Osteoblast (primary cell): ENCODE data around the gene CREB1. TPM values are rescaled to one million over a fixed set of nuclear protein-coding genes. Genes with fewer than 3 reads are reported as not detected.

Experiments
- DNase-seq: peaks from one replicate; pipeline ENCODE4 v3.0.0; 2011; ENCODE audit warnings: low spot score, mixed read lengths; ENCODE audit not compliant: insufficient read length; ENCODE audit errors: missing footprints
- H2AFZ ChIP-seq: 2 replicates; pipeline ENCODE4 v1.6.0; 2011; ENCODE audit warnings: mild to moderate bottlenecking, low read length
- H3K27ac ChIP-seq: 2 replicates; pipeline ENCODE4 v1.5.1; 2011; ENCODE audit warnings: mild to moderate bottlenecking, low read depth, low read length, moderate library complexity
- H3K27me3 ChIP-seq: 2 replicates; pipeline ENCODE4 v1.6.0; 2012; ENCODE audit warnings: mild to moderate bottlenecking, control low read depth, inconsistent platforms, low read length, moderate library complexity; ENCODE audit not compliant: insufficient read depth
- H3K36me3 ChIP-seq: 2 replicates; pipeline ENCODE4 v1.5.1; 2011; ENCODE audit warnings: mild to moderate bottlenecking, low read length, control low read depth, moderate library complexity; ENCODE audit not compliant: insufficient read depth
- H3K4me1 ChIP-seq: 2 replicates; pipeline ENCODE4 v1.5.1; 2011; ENCODE audit warnings: mild to moderate bottlenecking, low read length, control low read depth, moderate library complexity; ENCODE audit not compliant: insufficient read depth
- H3K4me2 ChIP-seq: 2 replicates; pipeline ENCODE4 v1.6.0; 2011; ENCODE audit warnings: mild to moderate bottlenecking, low read length; ENCODE audit not compliant: insufficient read depth
- H3K4me3 ChIP-seq: fragments of 200-600 bp; sonication (generic); 3 replicates; pipeline ENCODE4 v1.5.1; 2012; ENCODE audit warnings: mild to moderate bottlenecking, low read length, inconsistent platforms; ENCODE audit not compliant: insufficient read depth
- H3K79me2 ChIP-seq: 2 replicates; pipeline ENCODE4 v1.6.0; 2012; ENCODE audit warnings: mild to moderate bottlenecking, low read length, control low read depth, inconsistent platforms; ENCODE audit not compliant: insufficient read depth
- H3K9me3 ChIP-seq: 2 replicates; pipeline ENCODE4 v1.5.1; 2011; ENCODE audit warnings: low read depth, low read length, control low read depth
- H4K20me1 ChIP-seq: 2 replicates; pipeline ENCODE4 v1.6.0; 2012; ENCODE audit warnings: mild to moderate bottlenecking, low read length, control low read depth; ENCODE audit not compliant: insufficient read depth
- total RNA-seq: library from RNA; depleted of rRNA; stranded (reverse); fragments of >200 nt; gene quantifications from 2 replicates; pipeline ENCODE4 v1.2.3, GENCODE V29; 2012
- TF ChIP-seq, protein P1 (sequence below): IDR thresholded peaks from 2 replicates; pipeline ENCODE4 v1.5.1; 2011; ENCODE audit warnings: mild to moderate bottlenecking, low read depth, low read length, moderate library complexity; ENCODE audit errors: extremely low read depth

CREB1 gene
- total RNA-seq, 1 donor = 38.4 TPM

DNA sequence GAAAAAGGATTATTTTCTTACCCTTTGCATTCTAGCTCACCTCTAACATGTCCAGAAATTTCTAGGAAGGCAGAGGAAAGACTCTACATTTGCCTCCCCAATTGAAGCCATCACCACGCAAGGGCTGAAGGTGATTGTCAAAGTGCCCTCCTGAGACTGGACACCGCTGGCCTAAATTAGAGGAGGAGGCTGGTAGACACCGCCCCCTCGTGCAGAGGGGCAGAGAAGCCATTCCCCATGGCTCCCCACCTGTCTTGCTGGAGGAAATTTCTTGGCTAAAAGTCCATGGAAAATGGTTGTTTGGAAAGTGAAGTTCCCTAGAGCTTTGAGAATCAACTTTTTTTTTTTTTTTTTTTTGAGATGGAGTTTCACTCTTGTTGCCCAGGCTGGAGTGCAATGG is 31.3 kb upstream of the CREB1 start:
- H3K36me3 ChIP-seq = no peaks in the 10 kb centered on the region
- H3K4me2 ChIP-seq = no peak overlapping the region
- no peak overlapping the region for H3K4me3 ChIP-seq
- DNase-seq = no peak
- H3K27me3 ChIP-seq = no peaks in the 10 kb centered on the region
- no peaks in the 10 kb centered on the region for H3K9me3 ChIP-seq
- no peaks in the 10 kb centered on the region for H4K20me1 ChIP-seq
- H3K27ac ChIP-seq = no peak overlapping the region
- no peaks in the 10 kb centered on the region for H3K79me2 ChIP-seq
- H2AFZ ChIP-seq = no peak overlapping the region
- peaks cover 8% of the 10 kb centered on the region for H3K4me1 ChIP-seq
- TF ChIP-seq, protein P1, sequence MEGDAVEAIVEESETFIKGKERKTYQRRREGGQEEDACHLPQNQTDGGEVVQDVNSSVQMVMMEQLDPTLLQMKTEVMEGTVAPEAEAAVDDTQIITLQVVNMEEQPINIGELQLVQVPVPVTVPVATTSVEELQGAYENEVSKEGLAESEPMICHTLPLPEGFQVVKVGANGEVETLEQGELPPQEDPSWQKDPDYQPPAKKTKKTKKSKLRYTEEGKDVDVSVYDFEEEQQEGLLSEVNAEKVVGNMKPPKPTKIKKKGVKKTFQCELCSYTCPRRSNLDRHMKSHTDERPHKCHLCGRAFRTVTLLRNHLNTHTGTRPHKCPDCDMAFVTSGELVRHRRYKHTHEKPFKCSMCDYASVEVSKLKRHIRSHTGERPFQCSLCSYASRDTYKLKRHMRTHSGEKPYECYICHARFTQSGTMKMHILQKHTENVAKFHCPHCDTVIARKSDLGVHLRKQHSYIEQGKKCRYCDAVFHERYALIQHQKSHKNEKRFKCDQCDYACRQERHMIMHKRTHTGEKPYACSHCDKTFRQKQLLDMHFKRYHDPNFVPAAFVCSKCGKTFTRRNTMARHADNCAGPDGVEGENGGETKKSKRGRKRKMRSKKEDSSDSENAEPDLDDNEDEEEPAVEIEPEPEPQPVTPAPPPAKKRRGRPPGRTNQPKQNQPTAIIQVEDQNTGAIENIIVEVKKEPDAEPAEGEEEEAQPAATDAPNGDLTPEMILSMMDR = no peak

DNA sequence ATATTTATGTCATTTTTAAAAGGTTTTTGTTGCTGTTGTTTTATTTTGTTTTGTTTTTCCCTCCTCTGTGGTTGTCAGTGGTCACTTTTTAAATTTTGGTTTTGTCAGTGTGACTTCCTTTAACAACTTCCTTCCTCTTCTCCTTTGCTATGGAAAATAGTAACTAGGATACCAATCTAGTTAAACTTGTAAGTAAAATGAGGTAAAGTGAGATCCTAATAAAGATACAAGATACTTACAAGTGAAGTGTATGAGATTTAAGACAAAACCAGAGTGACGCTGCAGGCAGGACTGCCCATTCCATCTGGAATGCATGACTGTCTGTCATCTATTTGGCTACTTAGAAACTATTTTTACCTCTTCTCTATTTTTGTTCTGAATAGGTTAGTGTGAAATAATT is 30.6 kb upstream of the CREB1 start:
- Histone ChIP-seq H3K4me3 (no peak overlapping the region), H3K4me1 (peaks cover 15% of the 10 kb centered on the region), H3K9me3 (no peaks in the 10 kb centered on the region), H3K27me3 (no peaks in the 10 kb centered on the region), H3K4me2 (no peak overlapping the region), H3K36me3 (no peaks in the 10 kb centered on the region), H4K20me1 (no peaks in the 10 kb centered on the region), H3K79me2 (no peaks in the 10 kb centered on the region), H2AFZ (no peak overlapping the region), H3K27ac (no peak overlapping the region)
- TF ChIP-seq, protein P1 = no peak
- DNase-seq = no peak

DNA sequence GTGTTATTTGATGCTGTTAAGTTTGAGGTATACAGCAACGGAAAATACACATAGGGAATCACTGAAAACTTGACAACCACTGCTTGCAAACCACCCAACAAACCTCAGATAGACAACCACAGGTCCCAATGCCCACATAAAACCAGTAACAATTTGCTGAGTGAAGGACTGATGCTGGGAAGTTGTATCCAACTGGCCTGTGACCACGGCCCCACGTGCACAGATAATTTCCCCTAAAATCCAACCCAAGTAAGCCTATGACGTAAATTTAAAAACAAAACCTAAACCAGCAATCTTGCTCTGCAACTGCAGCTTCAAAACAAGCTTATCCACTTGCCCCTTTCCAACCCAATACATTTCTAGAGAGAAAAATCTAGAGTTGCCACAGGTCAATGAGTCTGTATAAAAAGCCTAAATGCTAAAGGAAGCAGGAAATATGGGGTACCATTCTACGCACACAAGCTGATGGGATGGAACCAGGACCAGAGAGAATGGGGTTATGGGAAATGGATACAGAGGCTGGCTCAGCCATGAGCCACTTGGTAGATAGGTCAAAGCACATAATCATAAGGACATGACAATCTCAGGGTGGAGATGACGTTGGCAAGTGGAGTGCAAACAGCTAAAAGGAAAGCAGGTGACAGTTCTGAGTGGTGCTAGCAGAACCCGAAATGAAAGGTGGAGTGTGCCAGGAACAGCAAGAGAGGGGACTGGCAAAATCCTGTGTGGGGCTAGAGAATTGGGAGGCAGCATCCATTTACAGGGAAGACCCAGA is 27.8 kb upstream of the CREB1 start:
- no peak overlapping the region for H3K4me2 ChIP-seq
- no peaks in the 10 kb centered on the region for H3K36me3 ChIP-seq
- H3K79me2 ChIP-seq = no peaks in the 10 kb centered on the region
- no peak overlapping the region for H2AFZ ChIP-seq
- no peaks in the 10 kb centered on the region for H3K9me3 ChIP-seq
- no peak for DNase-seq
- H3K27me3 ChIP-seq = no peaks in the 10 kb centered on the region
- TF ChIP-seq, protein P1 = no peak
- no peak overlapping the region for H3K4me3 ChIP-seq
- no peak overlapping the region for H3K27ac ChIP-seq
- peaks cover 43% of the 10 kb centered on the region for H3K4me1 ChIP-seq
- no peaks in the 10 kb centered on the region for H4K20me1 ChIP-seq

- peak overlapping the region; percentile 89 for H3K27ac ChIP-seq
- H3K4me3 ChIP-seq = no peak overlapping the region
- no peaks in the 10 kb centered on the region for H3K9me3 ChIP-seq
- H3K4me1 ChIP-seq = peaks cover 43% of the 10 kb centered on the region
- no peaks in the 10 kb centered on the region for H3K79me2 ChIP-seq
- H2AFZ ChIP-seq = peak overlapping the region; percentile 30
- no peaks in the 10 kb centered on the region for H3K36me3 ChIP-seq
- peak overlapping the region; percentile 30 for H3K4me2 ChIP-seq
- H4K20me1 ChIP-seq = no peaks in the 10 kb centered on the region
- no peaks in the 10 kb centered on the region for H3K27me3 ChIP-seq
- TF ChIP-seq, protein P1 = no peak
- no peak for DNase-seq
These were observed 27.1 kb upstream of the CREB1 start for GRCh38 chr2:207502577-207503198.
